Lower leg skin (tissue), 4 donors: ENCODE results near the gene LEO1. TPM values are rescaled to one million over a fixed set of nuclear protein-coding genes. Genes with fewer than 3 reads are reported as not detected.

Source experiments
- DNase-seq, 2 donors: peaks; one replicate each; pipeline ENCODE4 v3.0.0-alpha.2; 2019; ENCODE audit warnings: low spot score in 2 of 2
- H3K4me3 ChIP-seq: fragments of 200-600 bp; sonication (generic); 2 replicates; pipeline ENCODE4 v1.5.1; 2017; ENCODE audit warnings: mild to moderate bottlenecking, low read depth; ENCODE audit not compliant: poor library complexity, severe bottlenecking
- POLR2A ChIP-seq, 2 donors: fragments of 450-650 bp; IDR thresholded peaks; one replicate each; pipeline ENCODE4 v1.6.1; 2016 to 2017; ENCODE audit warnings: antibody characterized with exemption in 2 of 2, mild to moderate bottlenecking in 1 of 2, moderate library complexity in 1 of 2
- WGBS, 2 donors: methylation state at CpG; one replicate each; pipeline ENCODE4 v1.1.5; 2018; 5-methylcytosine and 5-hydroxymethylcytosine counted together
- intact Hi-C: fragments of 100-400 bp; cut with DNase I; formaldehyde crosslinking; loops from one replicate; pipeline ENCODE4 v1.15.0; 2023; ENCODE audit warnings: low total_unique reads
- total RNA-seq, 4 donors: library from RNA; depleted of rRNA; stranded (reverse); fragments of >200 nt; gene quantifications; one replicate each; pipeline ENCODE4 v1.1.0, GENCODE V29; 2016
- TF ChIP-seq, protein P1 (sequence below), 3 donors: fragments of 450-650 bp; IDR thresholded peaks; one replicate each; pipeline ENCODE4 v1.5.1; 2016; ENCODE audit warnings: antibody characterized with exemption in 3 of 3, mild to moderate bottlenecking in 3 of 3, moderate library complexity in 2 of 3

Gene LEO1
- total RNA-seq, 4 donors from 2014 or later, result 18.5 to 23.8 (median 20.8) TPM

DNA sequence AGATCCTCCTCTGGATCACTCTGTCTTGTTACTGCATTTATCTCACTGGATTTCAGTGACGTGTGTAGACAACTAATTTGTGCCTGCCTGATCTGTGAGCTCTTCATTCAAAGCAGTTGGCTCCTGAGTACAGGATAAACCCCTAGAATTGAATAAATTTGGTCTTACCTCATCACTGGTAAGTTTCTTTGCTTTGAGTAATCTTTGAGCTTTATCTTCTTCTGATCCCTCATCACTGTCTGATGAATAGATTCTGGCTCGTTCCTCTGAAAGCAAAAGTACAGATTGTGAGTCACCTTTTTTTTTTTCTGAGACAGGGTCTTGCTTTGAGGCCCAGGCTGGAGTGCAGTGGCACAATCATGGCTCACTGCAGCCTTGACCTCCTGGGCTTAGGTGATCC is 24.5 kb downstream of the LEO1 start:
- H3K4me3 ChIP-seq, result no peak overlapping the region
- DNase-seq, result no peak
- 34 to 66% methylated on average over 2 of the region's 2 CpGs for WGBS, 2 donors
- intact Hi-C loops, result no loop called here
- TF ChIP-seq, protein P1, sequence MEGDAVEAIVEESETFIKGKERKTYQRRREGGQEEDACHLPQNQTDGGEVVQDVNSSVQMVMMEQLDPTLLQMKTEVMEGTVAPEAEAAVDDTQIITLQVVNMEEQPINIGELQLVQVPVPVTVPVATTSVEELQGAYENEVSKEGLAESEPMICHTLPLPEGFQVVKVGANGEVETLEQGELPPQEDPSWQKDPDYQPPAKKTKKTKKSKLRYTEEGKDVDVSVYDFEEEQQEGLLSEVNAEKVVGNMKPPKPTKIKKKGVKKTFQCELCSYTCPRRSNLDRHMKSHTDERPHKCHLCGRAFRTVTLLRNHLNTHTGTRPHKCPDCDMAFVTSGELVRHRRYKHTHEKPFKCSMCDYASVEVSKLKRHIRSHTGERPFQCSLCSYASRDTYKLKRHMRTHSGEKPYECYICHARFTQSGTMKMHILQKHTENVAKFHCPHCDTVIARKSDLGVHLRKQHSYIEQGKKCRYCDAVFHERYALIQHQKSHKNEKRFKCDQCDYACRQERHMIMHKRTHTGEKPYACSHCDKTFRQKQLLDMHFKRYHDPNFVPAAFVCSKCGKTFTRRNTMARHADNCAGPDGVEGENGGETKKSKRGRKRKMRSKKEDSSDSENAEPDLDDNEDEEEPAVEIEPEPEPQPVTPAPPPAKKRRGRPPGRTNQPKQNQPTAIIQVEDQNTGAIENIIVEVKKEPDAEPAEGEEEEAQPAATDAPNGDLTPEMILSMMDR (IDR thresholded peaks at IDR 0.05), result no peak
- no peak for TF ChIP-seq POLR2A (IDR thresholded peaks at IDR 0.05)

DNA sequence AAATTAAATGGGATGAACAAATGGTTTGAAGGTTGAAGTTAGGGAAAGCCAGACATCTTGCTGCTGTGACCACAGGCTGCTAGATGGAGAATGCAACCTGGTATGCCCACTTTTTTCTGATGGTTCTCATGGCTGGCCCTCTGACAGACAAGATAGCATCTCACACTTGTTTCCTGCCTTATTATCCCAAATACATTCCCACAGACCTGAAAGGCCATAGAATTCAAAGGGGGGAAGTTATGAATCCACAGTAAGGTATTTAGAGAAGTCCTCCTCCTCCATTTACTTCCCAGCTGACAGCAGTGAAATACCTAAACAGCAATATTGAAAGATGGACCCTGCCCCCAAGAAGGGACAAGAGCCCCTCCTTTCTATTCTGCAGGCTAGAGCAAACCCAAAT is 32.4 kb downstream of the LEO1 start:
- no peak for DNase-seq
- no peak for TF ChIP-seq POLR2A (IDR thresholded peaks at IDR 0.05)
- TF ChIP-seq, protein P1 (IDR thresholded peaks at IDR 0.05), result no peak
- H3K4me3 ChIP-seq, result no peak overlapping the region
- intact Hi-C loops, result no loop called here

DNA sequence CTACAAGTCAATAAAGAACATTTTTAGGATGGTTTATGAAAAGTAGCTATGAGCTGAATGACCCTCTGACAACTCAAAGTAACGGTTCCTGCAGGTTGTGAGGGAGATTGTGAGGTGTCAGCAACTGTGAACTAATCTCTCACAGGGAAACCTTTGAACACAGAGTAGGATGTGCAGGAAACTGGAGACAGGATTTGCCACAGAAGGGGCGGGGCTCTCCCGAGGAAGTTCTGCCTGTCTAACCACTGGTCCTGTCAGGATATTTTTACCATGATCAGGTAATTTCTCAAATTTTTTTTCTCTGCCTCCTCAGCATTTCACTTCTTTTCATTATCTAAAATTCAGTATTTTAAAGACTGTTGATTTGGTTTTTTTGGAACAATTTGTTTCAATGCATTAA is 33.3 kb downstream of the LEO1 start:
- no peak overlapping the region for H3K4me3 ChIP-seq
- intact Hi-C loops, result no loop called here
- WGBS, 2 donors, result 67 to 73% methylated on average over 3 of the region's 3 CpGs
- no peak for DNase-seq
- TF ChIP-seq, protein P1 (IDR thresholded peaks at IDR 0.05), result no peak
- no peak for TF ChIP-seq POLR2A (IDR thresholded peaks at IDR 0.05)

DNA sequence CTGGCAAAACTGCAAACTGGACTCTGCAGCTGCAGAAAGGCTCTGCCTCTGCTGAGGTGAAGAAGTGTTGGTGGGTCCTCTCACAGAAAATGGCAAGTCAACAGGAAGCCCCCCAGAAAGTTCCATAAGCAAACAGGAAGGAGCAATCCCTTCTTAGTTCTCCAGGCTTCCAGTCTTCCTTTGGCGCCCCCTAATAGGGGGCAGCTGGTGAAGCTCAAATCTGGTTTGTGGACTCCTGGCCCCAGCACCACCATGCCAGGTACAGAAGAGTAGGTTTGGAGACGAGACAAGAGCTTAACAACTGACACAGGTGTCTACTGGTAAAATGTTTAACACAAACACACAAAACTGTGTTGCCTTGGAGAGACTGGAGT is 35.5 kb downstream of the LEO1 start:
- intact Hi-C loops, result no loop called here
- no peak for TF ChIP-seq POLR2A (IDR thresholded peaks at IDR 0.05)
- TF ChIP-seq, protein P1 (IDR thresholded peaks at IDR 0.05), result no peak
- no peak for DNase-seq
- no peak overlapping the region for H3K4me3 ChIP-seq
- 81 to 87% methylated on average over 2 of the region's 2 CpGs for WGBS, 2 donors

DNA sequence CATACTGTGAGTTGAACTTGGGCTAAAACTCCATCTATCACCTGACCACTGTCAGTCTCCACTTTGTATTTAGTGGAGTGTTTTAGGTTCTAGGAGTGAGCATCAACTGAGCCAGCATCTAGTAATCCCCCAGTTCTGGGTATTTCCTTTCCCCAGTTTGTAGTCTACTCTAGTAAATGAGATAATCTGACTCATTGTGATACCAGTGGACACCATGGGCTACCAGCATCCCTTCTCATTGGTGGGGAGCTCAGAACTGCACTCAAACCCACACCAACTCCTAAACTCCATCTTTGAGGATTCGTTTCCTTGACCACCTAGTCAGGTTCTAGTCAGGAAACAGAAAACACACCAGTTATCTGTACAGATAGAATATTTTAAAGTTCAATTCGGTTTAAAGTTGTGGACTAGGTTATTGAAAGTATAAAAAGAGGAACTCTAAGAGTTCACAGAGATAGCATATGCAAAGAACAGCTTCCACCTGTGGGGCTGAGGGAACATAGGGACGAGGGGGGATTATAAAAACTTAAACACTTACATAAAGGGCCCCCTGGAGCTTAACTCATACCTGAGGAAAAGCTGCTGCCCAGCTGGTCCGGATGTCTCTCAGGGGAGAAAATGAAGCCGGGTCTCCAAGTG is 36.0 kb downstream of the LEO1 start:
- intact Hi-C loops, result no loop called here
- DNase-seq, result no peak
- H3K4me3 ChIP-seq, result no peak overlapping the region
- TF ChIP-seq, protein P1 (IDR thresholded peaks at IDR 0.05), result no peak
- TF ChIP-seq POLR2A (IDR thresholded peaks at IDR 0.05), result no peak
- WGBS, 2 donors, result 75 to 83% methylated on average over 5 of the region's 5 CpGs

DNA sequence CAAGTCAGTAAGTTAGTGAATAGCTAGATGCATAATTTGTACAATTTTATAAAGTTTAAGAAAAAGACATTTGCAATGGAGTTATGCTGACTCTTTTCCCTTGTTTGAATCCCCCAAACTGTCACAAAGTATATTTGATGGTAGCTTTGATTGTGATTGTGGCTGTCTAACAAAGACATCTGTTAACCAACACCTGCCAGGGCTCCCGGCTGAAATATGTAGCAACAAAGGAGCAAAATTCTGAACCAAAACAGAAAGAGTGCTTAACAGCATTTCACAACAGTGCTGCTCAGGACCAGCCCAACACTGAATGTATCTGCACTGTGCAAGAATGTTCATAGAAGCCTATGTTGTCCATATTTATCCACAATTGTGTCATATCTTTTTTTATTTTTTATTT is 39.4 kb downstream of the LEO1 start:
- intact Hi-C loops, result no loop called here
- no peak for DNase-seq
- WGBS, 2 donors, result 59% methylated on average over 1 of the region's 1 CpG
- no peak overlapping the region for H3K4me3 ChIP-seq
- TF ChIP-seq, protein P1 (IDR thresholded peaks at IDR 0.05), result no peak
- TF ChIP-seq POLR2A (IDR thresholded peaks at IDR 0.05), result no peak
